HEK293 (cell line): Measurements from ENCODE around the gene MSLN.

Source experiments
- EGR2 ChIP-seq: fragments of 450-650 bp; formaldehyde crosslinking; IDR thresholded peaks from 2 replicates; pipeline ENCODE4 v1.5.1; 2016; ENCODE audit warnings: low read depth, missing biosample characterization, missing genetic modification characterization
- IKZF3 ChIP-seq: fragments of 450-650 bp; IDR thresholded peaks from 2 replicates; pipeline ENCODE4 v1.5.0; 2018; ENCODE audit warnings: missing biosample characterization, mild to moderate bottlenecking, missing genetic modification characterization, moderate library complexity
- KLF16 ChIP-seq: fragments of 450-650 bp; formaldehyde crosslinking; IDR thresholded peaks from 2 replicates; pipeline ENCODE4 v1.5.1; 2017; ENCODE audit warnings: missing biosample characterization, missing genetic modification characterization
- KLF9 ChIP-seq: fragments of 450-650 bp; formaldehyde crosslinking; IDR thresholded peaks from 2 replicates; pipeline ENCODE4 v1.5.1; 2016; ENCODE audit warnings: missing biosample characterization, missing genetic modification characterization, low read depth
- YY2 ChIP-seq: fragments of 450-650 bp; formaldehyde crosslinking; IDR thresholded peaks from 2 replicates; pipeline ENCODE4 v1.5.1; 2016; ENCODE audit warnings: missing biosample characterization, missing genetic modification characterization
- ZBTB17 ChIP-seq: fragments of 450-650 bp; formaldehyde crosslinking; IDR thresholded peaks from 2 replicates; pipeline ENCODE4 v1.5.1; 2016; ENCODE audit warnings: missing biosample characterization, missing genetic modification characterization
- ZFHX2 ChIP-seq: fragments of 450-650 bp; formaldehyde crosslinking; conservative IDR thresholded peaks from 2 replicates; pipeline ENCODE4 v1.5.1; 2016; ENCODE audit warnings: missing biosample characterization, missing genetic modification characterization
- ZFP37 ChIP-seq: fragments of 450-650 bp; formaldehyde crosslinking; IDR thresholded peaks from 2 replicates; pipeline ENCODE4 v1.5.1; 2016; ENCODE audit warnings: missing biosample characterization, missing genetic modification characterization
- ZNF2 ChIP-seq: fragments of 450-650 bp; formaldehyde crosslinking; IDR thresholded peaks from 2 replicates; pipeline ENCODE4 v1.5.1; 2016; ENCODE audit warnings: missing biosample characterization, missing genetic modification characterization
- ZNF324 ChIP-seq: fragments of 450-650 bp; formaldehyde crosslinking; IDR thresholded peaks from 2 replicates; pipeline ENCODE4 v1.5.1; 2016; ENCODE audit warnings: missing biosample characterization, missing genetic modification characterization
- ZNF341 ChIP-seq: fragments of 450-650 bp; formaldehyde crosslinking; IDR thresholded peaks from 2 replicates; pipeline ENCODE4; 2016; ENCODE audit warnings: low read depth, missing biosample characterization, missing genetic modification characterization
- TF ChIP-seq, protein P1 (sequence below): fragments of 450-650 bp; formaldehyde crosslinking; IDR thresholded peaks from 2 replicates; pipeline ENCODE4 v1.5.1; 2016; ENCODE audit warnings: missing biosample characterization, missing genetic modification characterization
- TF ChIP-seq, protein P2 (sequence below): fragments of 450-650 bp; IDR thresholded peaks from 2 replicates; pipeline ENCODE4 v1.5.1; 2018; ENCODE audit warnings: missing biosample characterization, mild to moderate bottlenecking, missing genetic modification characterization
- TF ChIP-seq, protein P3 (sequence below): fragments of 450-650 bp; formaldehyde crosslinking; IDR thresholded peaks from 2 replicates; pipeline ENCODE4 v1.5.1; 2016; ENCODE audit warnings: missing biosample characterization, missing genetic modification characterization
- TF ChIP-seq, protein P4 (sequence below): fragments of 450-650 bp; formaldehyde crosslinking; IDR thresholded peaks from 2 replicates; pipeline ENCODE4 v1.5.1; 2016; ENCODE audit warnings: missing biosample characterization, missing genetic modification characterization
- TF ChIP-seq, protein P5 (sequence below): fragments of 450-650 bp; formaldehyde crosslinking; IDR thresholded peaks from 2 replicates; pipeline ENCODE4 v1.5.1; 2017; ENCODE audit warnings: missing biosample characterization, missing genetic modification characterization
- TF ChIP-seq, protein P6 (sequence below): fragments of 450-650 bp; formaldehyde crosslinking; IDR thresholded peaks from 2 replicates; pipeline ENCODE4 v1.5.1; 2016; ENCODE audit warnings: missing biosample characterization, missing genetic modification characterization

Gene MSLN

DNA sequence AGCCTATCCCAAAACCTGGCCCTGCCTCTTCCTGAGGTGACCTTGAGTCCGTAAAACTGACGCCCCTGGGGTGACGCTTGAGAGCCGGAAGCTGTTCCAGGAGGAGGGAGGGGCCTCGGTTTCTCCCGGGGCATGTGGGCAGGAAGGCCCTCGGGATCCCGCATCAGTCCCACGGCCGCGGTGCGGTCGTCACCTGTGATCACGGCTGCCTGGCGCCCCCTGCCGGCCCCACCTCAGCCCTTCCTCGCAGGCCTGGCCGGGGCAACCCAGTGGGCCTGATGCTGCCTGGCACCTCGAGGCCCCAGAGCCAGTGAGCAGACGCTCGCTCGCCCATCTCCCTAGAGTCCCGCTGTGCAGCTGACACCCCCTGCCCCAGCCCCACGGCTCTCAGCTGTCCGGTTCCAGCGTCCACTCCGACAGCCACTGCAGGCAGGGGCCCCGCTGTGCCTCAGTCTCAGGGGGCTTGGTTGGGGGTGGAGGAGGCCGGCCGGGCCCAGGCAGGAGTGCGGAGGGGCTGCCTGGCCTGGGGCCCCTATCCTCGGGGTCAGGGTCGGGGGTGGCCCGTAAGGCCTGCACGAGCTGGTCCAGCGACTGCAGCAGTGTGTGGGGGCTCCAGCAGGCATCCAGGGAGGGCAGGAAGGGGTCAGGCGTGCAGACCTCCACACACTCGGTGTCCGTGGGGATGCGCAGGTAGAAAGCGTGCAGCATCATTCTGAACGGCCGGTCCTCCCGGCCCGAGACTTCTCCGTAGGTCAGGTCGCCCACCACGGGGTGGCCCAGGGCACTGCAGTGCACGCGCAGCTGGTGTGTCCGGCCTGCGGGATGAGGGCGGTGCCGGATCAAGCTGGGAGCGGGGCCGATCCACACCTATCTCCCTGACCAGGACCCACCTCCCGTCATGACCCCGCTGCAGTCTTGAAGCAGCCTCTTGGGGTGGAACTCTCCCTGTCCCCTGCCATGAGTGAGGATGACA is 25.3 kb downstream of the MSLN start (continued):
- peak; percentile 80 for TF ChIP-seq ZNF341
- no peak for TF ChIP-seq KLF16
- TF ChIP-seq, protein P1, sequence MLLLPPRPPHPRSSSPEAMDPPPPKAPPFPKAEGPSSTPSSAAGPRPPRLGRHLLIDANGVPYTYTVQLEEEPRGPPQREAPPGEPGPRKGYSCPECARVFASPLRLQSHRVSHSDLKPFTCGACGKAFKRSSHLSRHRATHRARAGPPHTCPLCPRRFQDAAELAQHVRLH (tag by site-specific recombination) = 0 out of 2 replicates have a peak, but pooled peaks have one; percentile 46
- TF ChIP-seq EGR2 (tag by site-specific recombination) = peak; percentile 40; the same call in 1 of the 2 replicates
- no peak for TF ChIP-seq KLF9
- peak; percentile 50 for TF ChIP-seq ZFHX2 (tag by site-specific recombination)
- TF ChIP-seq, protein P2, sequence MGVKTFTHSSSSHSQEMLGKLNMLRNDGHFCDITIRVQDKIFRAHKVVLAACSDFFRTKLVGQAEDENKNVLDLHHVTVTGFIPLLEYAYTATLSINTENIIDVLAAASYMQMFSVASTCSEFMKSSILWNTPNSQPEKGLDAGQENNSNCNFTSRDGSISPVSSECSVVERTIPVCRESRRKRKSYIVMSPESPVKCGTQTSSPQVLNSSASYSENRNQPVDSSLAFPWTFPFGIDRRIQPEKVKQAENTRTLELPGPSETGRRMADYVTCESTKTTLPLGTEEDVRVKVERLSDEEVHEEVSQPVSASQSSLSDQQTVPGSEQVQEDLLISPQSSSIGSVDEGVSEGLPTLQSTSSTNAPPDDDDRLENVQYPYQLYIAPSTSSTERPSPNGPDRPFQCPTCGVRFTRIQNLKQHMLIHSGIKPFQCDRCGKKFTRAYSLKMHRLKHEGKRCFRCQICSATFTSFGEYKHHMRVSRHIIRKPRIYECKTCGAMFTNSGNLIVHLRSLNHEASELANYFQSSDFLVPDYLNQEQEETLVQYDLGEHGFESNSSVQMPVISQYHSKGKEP (tag by site-specific recombination) = no peak
- TF ChIP-seq, protein P3, sequence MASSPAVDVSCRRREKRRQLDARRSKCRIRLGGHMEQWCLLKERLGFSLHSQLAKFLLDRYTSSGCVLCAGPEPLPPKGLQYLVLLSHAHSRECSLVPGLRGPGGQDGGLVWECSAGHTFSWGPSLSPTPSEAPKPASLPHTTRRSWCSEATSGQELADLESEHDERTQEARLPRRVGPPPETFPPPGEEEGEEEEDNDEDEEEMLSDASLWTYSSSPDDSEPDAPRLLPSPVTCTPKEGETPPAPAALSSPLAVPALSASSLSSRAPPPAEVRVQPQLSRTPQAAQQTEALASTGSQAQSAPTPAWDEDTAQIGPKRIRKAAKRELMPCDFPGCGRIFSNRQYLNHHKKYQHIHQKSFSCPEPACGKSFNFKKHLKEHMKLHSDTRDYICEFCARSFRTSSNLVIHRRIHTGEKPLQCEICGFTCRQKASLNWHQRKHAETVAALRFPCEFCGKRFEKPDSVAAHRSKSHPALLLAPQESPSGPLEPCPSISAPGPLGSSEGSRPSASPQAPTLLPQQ = 0 out of 2 replicates have a peak, but pooled peaks have one; percentile 15
- TF ChIP-seq, protein P4, sequence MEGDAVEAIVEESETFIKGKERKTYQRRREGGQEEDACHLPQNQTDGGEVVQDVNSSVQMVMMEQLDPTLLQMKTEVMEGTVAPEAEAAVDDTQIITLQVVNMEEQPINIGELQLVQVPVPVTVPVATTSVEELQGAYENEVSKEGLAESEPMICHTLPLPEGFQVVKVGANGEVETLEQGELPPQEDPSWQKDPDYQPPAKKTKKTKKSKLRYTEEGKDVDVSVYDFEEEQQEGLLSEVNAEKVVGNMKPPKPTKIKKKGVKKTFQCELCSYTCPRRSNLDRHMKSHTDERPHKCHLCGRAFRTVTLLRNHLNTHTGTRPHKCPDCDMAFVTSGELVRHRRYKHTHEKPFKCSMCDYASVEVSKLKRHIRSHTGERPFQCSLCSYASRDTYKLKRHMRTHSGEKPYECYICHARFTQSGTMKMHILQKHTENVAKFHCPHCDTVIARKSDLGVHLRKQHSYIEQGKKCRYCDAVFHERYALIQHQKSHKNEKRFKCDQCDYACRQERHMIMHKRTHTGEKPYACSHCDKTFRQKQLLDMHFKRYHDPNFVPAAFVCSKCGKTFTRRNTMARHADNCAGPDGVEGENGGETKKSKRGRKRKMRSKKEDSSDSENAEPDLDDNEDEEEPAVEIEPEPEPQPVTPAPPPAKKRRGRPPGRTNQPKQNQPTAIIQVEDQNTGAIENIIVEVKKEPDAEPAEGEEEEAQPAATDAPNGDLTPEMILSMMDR (tag by site-specific recombination) = peak; percentile 79
- TF ChIP-seq ZNF2 (tag by site-specific recombination) = peak; percentile 73; the same call in 1 of the 2 replicates
- TF ChIP-seq YY2 (tag by site-specific recombination) = no peak
- TF ChIP-seq, protein P5, sequence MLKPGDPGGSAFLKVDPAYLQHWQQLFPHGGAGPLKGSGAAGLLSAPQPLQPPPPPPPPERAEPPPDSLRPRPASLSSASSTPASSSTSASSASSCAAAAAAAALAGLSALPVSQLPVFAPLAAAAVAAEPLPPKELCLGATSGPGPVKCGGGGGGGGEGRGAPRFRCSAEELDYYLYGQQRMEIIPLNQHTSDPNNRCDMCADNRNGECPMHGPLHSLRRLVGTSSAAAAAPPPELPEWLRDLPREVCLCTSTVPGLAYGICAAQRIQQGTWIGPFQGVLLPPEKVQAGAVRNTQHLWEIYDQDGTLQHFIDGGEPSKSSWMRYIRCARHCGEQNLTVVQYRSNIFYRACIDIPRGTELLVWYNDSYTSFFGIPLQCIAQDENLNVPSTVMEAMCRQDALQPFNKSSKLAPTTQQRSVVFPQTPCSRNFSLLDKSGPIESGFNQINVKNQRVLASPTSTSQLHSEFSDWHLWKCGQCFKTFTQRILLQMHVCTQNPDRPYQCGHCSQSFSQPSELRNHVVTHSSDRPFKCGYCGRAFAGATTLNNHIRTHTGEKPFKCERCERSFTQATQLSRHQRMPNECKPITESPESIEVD (tag by site-specific recombination) = no peak
- TF ChIP-seq ZNF324 (tag by site-specific recombination) = no peak
- TF ChIP-seq, protein P6, sequence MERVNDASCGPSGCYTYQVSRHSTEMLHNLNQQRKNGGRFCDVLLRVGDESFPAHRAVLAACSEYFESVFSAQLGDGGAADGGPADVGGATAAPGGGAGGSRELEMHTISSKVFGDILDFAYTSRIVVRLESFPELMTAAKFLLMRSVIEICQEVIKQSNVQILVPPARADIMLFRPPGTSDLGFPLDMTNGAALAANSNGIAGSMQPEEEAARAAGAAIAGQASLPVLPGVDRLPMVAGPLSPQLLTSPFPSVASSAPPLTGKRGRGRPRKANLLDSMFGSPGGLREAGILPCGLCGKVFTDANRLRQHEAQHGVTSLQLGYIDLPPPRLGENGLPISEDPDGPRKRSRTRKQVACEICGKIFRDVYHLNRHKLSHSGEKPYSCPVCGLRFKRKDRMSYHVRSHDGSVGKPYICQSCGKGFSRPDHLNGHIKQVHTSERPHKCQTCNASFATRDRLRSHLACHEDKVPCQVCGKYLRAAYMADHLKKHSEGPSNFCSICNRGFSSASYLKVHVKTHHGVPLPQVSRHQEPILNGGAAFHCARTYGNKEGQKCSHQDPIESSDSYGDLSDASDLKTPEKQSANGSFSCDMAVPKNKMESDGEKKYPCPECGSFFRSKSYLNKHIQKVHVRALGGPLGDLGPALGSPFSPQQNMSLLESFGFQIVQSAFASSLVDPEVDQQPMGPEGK (tag by site-specific recombination) = peak; percentile 38; the same call in 1 of the 2 replicates
- peak; percentile 43 for TF ChIP-seq ZBTB17 (tag by site-specific recombination)
- peak; percentile 63; the same call in 1 of the 2 replicates for TF ChIP-seq ZFP37 (tag by site-specific recombination)
- peak; percentile 72 for TF ChIP-seq IKZF3 (tag by site-specific recombination)
